ENCODE results near the gene FMN1. TPM values are rescaled to one million over a fixed set of nuclear protein-coding genes. Genes with fewer than 3 reads are reported as not detected.

The FMN1 gene
- total and polyA plus RNA-seq, 2 of the 13 experiments (the other 11 are each of a cell fraction or from before 2014, with no cell fraction given): 0.20 to 0.60 TPM

DNA sequence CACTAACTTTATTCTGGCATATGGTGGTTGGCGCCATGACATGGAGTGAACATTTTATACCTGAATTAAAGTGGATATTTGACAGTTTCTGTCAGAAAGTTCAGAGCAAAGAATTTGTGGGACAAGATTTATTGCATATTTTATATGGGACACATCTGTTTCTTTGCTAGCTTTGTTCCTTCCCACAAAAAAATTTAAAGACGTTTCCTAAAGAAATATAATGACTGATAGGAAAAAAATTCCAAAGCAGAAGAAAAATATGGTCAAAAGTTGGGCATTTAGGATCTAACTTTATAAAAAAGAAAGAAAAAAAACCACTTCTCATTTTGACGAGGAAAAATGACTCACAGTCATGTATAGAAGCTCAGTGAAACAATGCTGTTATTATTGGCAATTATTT, 375.1 kb downstream of the FMN1 start:
- Histone ChIP-seq H3K4me3 (replicated peaks in 1 of 3; ENCODE audit: insufficient read depth in 1 of 3, low read depth in 2 of 3, low read length in 3 of 3) (no peak overlapping the region), H3K79me2 (ENCODE audit: insufficient read depth, low read length) (no peaks in the 10 kb centered on the region), H4K20me1 (ENCODE audit: insufficient read depth, low read length) (no peaks in the 10 kb centered on the region), H3K4me2 (ENCODE audit: low read depth, low read length) (no peak overlapping the region), H3K36me3 (replicated peaks in 1 of 2; ENCODE audit: control insufficient read depth in 1 of 2, insufficient read depth in 2 of 2, low read length in 2 of 2) (no peaks in the 10 kb centered on the region), H3K27me3 (ENCODE audit: control insufficient read depth in 1 of 2, insufficient read depth in 2 of 2, low read length in 2 of 2) (no peaks in the 10 kb centered on the region), H2AFZ (ENCODE audit: low read length) (no peak overlapping the region), H3K9ac (ENCODE audit: insufficient read depth, low read depth, low read length) (no peak overlapping the region), H3K9me3 (ENCODE audit: low read length) (no peaks in the 10 kb centered on the region), H3K27ac (ENCODE audit: extremely low read length, insufficient read depth, low read length) (no peak overlapping the region), H3K4me1 (ENCODE audit: insufficient read depth, low read length) (no peaks in the 10 kb centered on the region)
- FAIRE-seq (no peak), DNase-seq (ENCODE audit: low spot score) (no peak), ATAC-seq (no peak)
- TF ChIP-seq ZMYM2 (CRISPR knock-in tag; IDR thresholded peaks at IDR 0.05) (no peak), ZFYVE20 (CRISPR knock-in tag; IDR thresholded peaks at IDR 0.05; ENCODE audit: borderline replicate concordance, low read depth) (no peak), ZNF460 (CRISPR knock-in tag; IDR thresholded peaks at IDR 0.05; ENCODE audit: borderline replicate concordance) (no peak), CENPX (CRISPR knock-in tag; IDR thresholded peaks at IDR 0.05) (no peak), TOPORS (CRISPR knock-in tag; IDR thresholded peaks at IDR 0.05) (no peak), SAFB2 (CRISPR knock-in tag; IDR thresholded peaks at IDR 0.05; ENCODE audit: borderline replicate concordance, low read depth) (no peak), NKX3-1 (CRISPR knock-in tag; IDR thresholded peaks at IDR 0.05) (no peak)
- TF ChIP-seq, protein P1, sequence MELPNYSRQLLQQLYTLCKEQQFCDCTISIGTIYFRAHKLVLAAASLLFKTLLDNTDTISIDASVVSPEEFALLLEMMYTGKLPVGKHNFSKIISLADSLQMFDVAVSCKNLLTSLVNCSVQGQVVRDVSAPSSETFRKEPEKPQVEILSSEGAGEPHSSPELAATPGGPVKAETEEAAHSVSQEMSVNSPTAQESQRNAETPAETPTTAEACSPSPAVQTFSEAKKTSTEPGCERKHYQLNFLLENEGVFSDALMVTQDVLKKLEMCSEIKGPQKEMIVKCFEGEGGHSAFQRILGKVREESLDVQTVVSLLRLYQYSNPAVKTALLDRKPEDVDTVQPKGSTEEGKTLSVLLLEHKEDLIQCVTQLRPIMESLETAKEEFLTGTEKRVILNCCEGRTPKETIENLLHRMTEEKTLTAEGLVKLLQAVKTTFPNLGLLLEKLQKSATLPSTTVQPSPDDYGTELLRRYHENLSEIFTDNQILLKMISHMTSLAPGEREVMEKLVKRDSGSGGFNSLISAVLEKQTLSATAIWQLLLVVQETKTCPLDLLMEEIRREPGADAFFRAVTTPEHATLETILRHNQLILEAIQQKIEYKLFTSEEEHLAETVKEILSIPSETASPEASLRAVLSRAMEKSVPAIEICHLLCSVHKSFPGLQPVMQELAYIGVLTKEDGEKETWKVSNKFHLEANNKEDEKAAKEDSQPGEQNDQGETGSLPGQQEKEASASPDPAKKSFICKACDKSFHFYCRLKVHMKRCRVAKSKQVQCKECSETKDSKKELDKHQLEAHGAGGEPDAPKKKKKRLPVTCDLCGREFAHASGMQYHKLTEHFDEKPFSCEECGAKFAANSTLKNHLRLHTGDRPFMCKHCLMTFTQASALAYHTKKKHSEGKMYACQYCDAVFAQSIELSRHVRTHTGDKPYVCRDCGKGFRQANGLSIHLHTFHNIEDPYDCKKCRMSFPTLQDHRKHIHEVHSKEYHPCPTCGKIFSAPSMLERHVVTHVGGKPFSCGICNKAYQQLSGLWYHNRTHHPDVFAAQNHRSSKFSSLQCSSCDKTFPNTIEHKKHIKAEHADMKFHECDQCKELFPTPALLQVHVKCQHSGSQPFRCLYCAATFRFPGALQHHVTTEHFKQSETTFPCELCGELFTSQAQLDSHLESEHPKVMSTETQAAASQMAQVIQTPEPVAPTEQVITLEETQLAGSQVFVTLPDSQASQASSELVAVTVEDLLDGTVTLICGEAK (IDR thresholded peaks at IDR 0.05): no peak
- TF ChIP-seq, protein P1 (CRISPR knock-in tag; IDR thresholded peaks at IDR 0.05): no peak
- in situ Hi-C loops (cut with HindIII; ENCODE audit: extremely low pct_ligation_motif_present, low pct_unique_long_range_greater_than_20kb) (no loop called here), intact Hi-C loops (cut with micrococcal nuclease; ENCODE audit: unreplicated experiment) (no loop called here)
- WGBS (ENCODE audit: low lambda C conversion rate): 58% methylated on average over 3 of the region's 3 CpGs
- ChIA-PET POLR2A (no interaction called here), CTCF (ENCODE audit: low intra/inter-chr PET ratio, low total read pairs) (no interaction called here)
- BruUV-seq (replicated peaks): no TSS peak

Data from HepG2 (cell line).